Breast epithelium (tissue), 4 donors: ENCODE results near the gene KMT2A. TPM values are rescaled to one million over a fixed set of nuclear protein-coding genes. Genes with fewer than 3 reads are reported as not detected.

Source experiments
- DNase-seq, 2 donors: peaks; one replicate each; pipeline ENCODE4 v3.0.0-alpha.2; 2019; ENCODE audit warnings: low spot score in 2 of 2
- H3K27ac ChIP-seq, 2 donors: fragments of 200-600 bp; sonication (generic) in 1 of 2; one replicate each; pipeline ENCODE4 v1.5.1; 2016 to 2019; ENCODE audit warnings: mild to moderate bottlenecking in 1 of 2
- H3K27me3 ChIP-seq, 2 donors: fragments of 200-600 bp; sonication (generic) in 1 of 2; one replicate each; pipeline versions ENCODE4 v1.5.1 to v1.6.0; 2017 to 2019; ENCODE audit warnings: control low read depth in 1 of 2, mild to moderate bottlenecking in 1 of 2
- H3K36me3 ChIP-seq: fragments of 200-600 bp; one replicate; pipeline ENCODE4 v1.5.1; 2019
- H3K4me1 ChIP-seq, 2 donors: fragments of 200-600 bp; sonication (generic); one replicate each; pipeline ENCODE4 v1.5.1; 2016 to 2019; ENCODE audit warnings: control low read depth in 1 of 2
- H3K4me3 ChIP-seq, 3 donors: fragments of 200-600 bp; sonication (generic); 1 replicate in 2 of 3; 2 replicates in 1 of 3; pipeline ENCODE4 v1.5.1; 2016 to 2019; ENCODE audit warnings: mild to moderate bottlenecking in 3 of 3, moderate library complexity in 2 of 3
- H3K9me3 ChIP-seq, 2 donors: fragments of 200-600 bp; sonication (generic) in 1 of 2; one replicate each; pipeline ENCODE4 v1.5.1; 2016 to 2019; ENCODE audit warnings: control low read depth in 1 of 2
- CTCF ChIP-seq, 3 donors: fragments of 450-650 bp; IDR thresholded peaks; one replicate each; pipeline ENCODE4 v1.5.1; 2016 to 2017; ENCODE audit warnings: antibody characterized with exemption in 3 of 3, mild to moderate bottlenecking in 3 of 3, moderate library complexity in 3 of 3
- POLR2A ChIP-seq: fragments of 450-650 bp; IDR thresholded peaks from one replicate; pipeline ENCODE4 v1.6.1; 2016; ENCODE audit warnings: antibody characterized with exemption, mild to moderate bottlenecking, moderate library complexity
- POLR2AphosphoS5 ChIP-seq, 3 donors: sonication (generic); formaldehyde crosslinking; IDR thresholded peaks; one replicate each; pipeline ENCODE4 v1.6.1; 2017; ENCODE audit warnings: antibody characterized with exemption in 3 of 3
- intact Hi-C: fragments of 100-400 bp; cut with DNase I; formaldehyde crosslinking; loops from one replicate; pipeline ENCODE4 v1.15.1; 2023; ENCODE audit warnings: low total_unique reads
- total RNA-seq, 3 donors: library from RNA; depleted of rRNA; stranded (reverse); fragments of >200 nt; gene quantifications; one replicate each; pipeline ENCODE4 v1.1.0, GENCODE V29; 2016

KMT2A gene
- total RNA-seq, 3 donors from 2014 or later = 67.4 to 100.0 (median 79.6) TPM

GRCh38 chr11:118435290-118435892 lies 901 bp upstream of the KMT2A start:
- Histone ChIP-seq H3K4me1 (peaks cover 0 to 9% of the 10 kb centered on the region in 2 donors), H3K27ac (peak overlapping the region; percentile 99), H3K27me3 (peaks cover 0 to 2% of the 10 kb centered on the region in 2 donors), H3K36me3 (no peaks in the 10 kb centered on the region), H3K4me3 (peak overlapping the region; percentile 85 to 98 (median 90)), H3K9me3 (no peaks in the 10 kb centered on the region)
- TF ChIP-seq CTCF (IDR thresholded peaks at IDR 0.05) = no peak
- TF ChIP-seq POLR2A = no peak
- TF ChIP-seq POLR2AphosphoS5 (IDR thresholded peaks at IDR 0.05) = no peak
- no peak for DNase-seq
- intact Hi-C loops = no loop called here

- Histone ChIP-seq H3K9me3 (no peaks in the 10 kb centered on the region), H3K27ac (peak overlapping the region; percentile 99), H3K27me3 (peaks cover 0 to 2% of the 10 kb centered on the region in 2 donors), H3K36me3 (no peaks in the 10 kb centered on the region), H3K4me3 (peak overlapping the region; percentile 85 to 98 (median 90)), H3K4me1 (peaks cover 0 to 13% of the 10 kb centered on the region in 2 donors)
- TF ChIP-seq CTCF (IDR thresholded peaks at IDR 0.05) (no peak), POLR2A (no peak), POLR2AphosphoS5 (IDR thresholded peaks at IDR 0.05) (no peak)
- intact Hi-C loops = no loop called here
- DNase-seq = no peak
These were observed 431 bp downstream of the KMT2A start for GRCh38 chr11:118436639-118437207.

- Histone ChIP-seq H3K4me1 (peaks cover 0 to 13% of the 10 kb centered on the region in 2 donors), H3K27ac (peak overlapping the region; percentile 99), H3K9me3 (no peaks in the 10 kb centered on the region), H3K4me3 (peak overlapping the region; percentile 85 to 98 (median 90)), H3K36me3 (no peaks in the 10 kb centered on the region), H3K27me3 (peaks cover 0 to 2% of the 10 kb centered on the region in 2 donors)
- peak; percentile 54 to 61 for DNase-seq
- intact Hi-C loops = no loop called here
- TF ChIP-seq POLR2A = no peak
- TF ChIP-seq CTCF (IDR thresholded peaks at IDR 0.05) = no peak
- peak in 1 of 3 donors; percentile 48 for TF ChIP-seq POLR2AphosphoS5 (IDR thresholded peaks at IDR 0.05)
These were observed 1.2 kb downstream of the KMT2A start for GRCh38 chr11:118437208-118438125.

- Histone ChIP-seq H3K4me3 (peak overlapping the region; percentile 85 to 98 (median 90)), H3K36me3 (no peaks in the 10 kb centered on the region), H3K27ac (peak overlapping the region; percentile 99), H3K4me1 (peaks cover 0 to 13% of the 10 kb centered on the region in 2 donors), H3K9me3 (no peaks in the 10 kb centered on the region), H3K27me3 (peaks cover 0 to 2% of the 10 kb centered on the region in 2 donors)
- intact Hi-C loops = no loop called here
- DNase-seq = peak in 1 of 2 donors; percentile 59
- TF ChIP-seq CTCF (IDR thresholded peaks at IDR 0.05) = no peak
- TF ChIP-seq POLR2AphosphoS5 (IDR thresholded peaks at IDR 0.05) = peak in 1 of 3 donors; percentile 11
- TF ChIP-seq POLR2A = no peak
These were observed 2.1 kb downstream of the KMT2A start for GRCh38 chr11:118438314-118438931.
